ENCODE results near the gene IFNL1. TPM values are rescaled to one million over a fixed set of nuclear protein-coding genes. Genes with fewer than 3 reads are reported as not detected.

The IFNL1 gene
- polyA plus RNA-seq, 1 experiment = not detected

GRCh38 chr19:39276740-39277139, 19.5 kb upstream of the IFNL1 start:
- Histone ChIP-seq H3K4me3 (ENCODE audit: low read depth, low read length) (no peak overlapping the region), H3K27me3 (ENCODE audit: control insufficient read depth, insufficient read depth, low read length) (no peaks in the 10 kb centered on the region; the same call in 1 of the 2 replicates), H3K36me3 (ENCODE audit: control insufficient read depth, insufficient read depth, low read length) (no peaks in the 10 kb centered on the region)
- TF ChIP-seq CTCF (IDR thresholded peaks at IDR 0.05; ENCODE audit: insufficient read depth, low read depth, low read length) = no peak
- POLR2A ChIA-PET = no interaction called here
- no peak for DNase-seq (ENCODE audit: low read depth)
- CTCF ChIA-PET = no interaction called here

DNA sequence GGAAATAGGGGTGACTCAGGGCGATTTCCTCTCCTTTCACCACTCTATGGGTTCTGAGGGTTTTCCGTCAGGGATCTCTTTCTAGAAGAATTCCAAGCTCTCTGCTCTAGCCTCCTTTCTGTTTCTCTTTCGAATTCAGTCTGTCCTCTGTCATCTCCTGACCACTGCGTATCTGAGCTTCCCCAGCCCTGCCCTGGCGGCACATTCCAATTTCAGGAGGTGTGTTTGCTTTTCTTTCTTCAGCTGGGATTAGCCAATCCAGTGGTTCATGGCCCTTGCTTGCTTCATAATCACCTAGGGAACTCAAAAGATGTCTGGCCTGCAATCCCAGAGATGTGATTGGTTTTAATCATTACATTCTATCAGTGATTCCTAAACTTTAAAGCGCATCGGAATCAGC, 18.6 kb upstream of the IFNL1 start:
- POLR2A ChIA-PET = no interaction called here
- CTCF ChIA-PET = interaction anchor here (0.6 kb wide), 1 partner anchor 114 kb away, joined by 3 read pairs; no protein-coding TSS in a partner anchor

GRCh38 chr19:39282021-39282420, 14.2 kb upstream of the IFNL1 start:
- Histone ChIP-seq H3K4me3 (ENCODE audit: low read depth, low read length) (no peak overlapping the region), H3K36me3 (ENCODE audit: control insufficient read depth, insufficient read depth, low read length) (no peaks in the 10 kb centered on the region), H3K27me3 (ENCODE audit: control insufficient read depth, insufficient read depth, low read length) (no peaks in the 10 kb centered on the region; the same call in 1 of the 2 replicates)
- no peak for DNase-seq (ENCODE audit: low read depth)
- ChIA-PET POLR2A (no interaction called here), CTCF (no interaction called here)
- no peak for TF ChIP-seq CTCF (IDR thresholded peaks at IDR 0.05; ENCODE audit: insufficient read depth, low read depth, low read length)

More for the DNA sequence above, 18.6 kb upstream of the IFNL1 start:
- no peaks in the 10 kb centered on the region for H3K36me3 ChIP-seq (ENCODE audit: control insufficient read depth, insufficient read depth, low read length)
- no peak for DNase-seq (ENCODE audit: low read depth)
- H3K27me3 ChIP-seq (ENCODE audit: control insufficient read depth, insufficient read depth, low read length) = no peaks in the 10 kb centered on the region; the same call in 1 of the 2 replicates
- H3K4me3 ChIP-seq (ENCODE audit: low read depth, low read length) = no peak overlapping the region
- no peak for TF ChIP-seq CTCF (IDR thresholded peaks at IDR 0.05; ENCODE audit: insufficient read depth, low read depth, low read length)

DNA sequence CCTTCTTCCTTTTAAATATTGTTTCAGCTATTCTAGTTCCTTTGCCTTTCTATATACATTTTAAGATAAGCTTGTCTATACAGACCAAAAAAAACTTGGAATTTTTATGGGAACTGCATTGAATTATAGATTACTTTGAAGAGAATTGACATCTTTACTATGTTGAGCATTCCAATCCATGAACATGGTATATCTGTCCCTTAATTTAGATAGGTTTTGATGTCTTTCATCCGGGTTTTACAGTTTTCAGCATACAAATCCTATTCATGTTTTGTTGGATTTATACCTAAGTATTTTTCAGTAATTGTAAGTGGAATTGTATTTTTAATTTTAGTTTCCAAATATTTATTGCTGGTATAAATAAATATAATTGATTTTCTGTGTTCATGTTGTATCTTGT, 12.2 kb upstream of the IFNL1 start:
- DNase-seq (ENCODE audit: low read depth) = no peak
- CTCF ChIA-PET = no interaction called here
- POLR2A ChIA-PET = no interaction called here
- Histone ChIP-seq H3K27me3 (ENCODE audit: control insufficient read depth, insufficient read depth, low read length) (no peaks in the 10 kb centered on the region), H3K36me3 (ENCODE audit: control insufficient read depth, insufficient read depth, low read length) (no peaks in the 10 kb centered on the region), H3K4me3 (ENCODE audit: low read depth, low read length) (no peak overlapping the region)
- TF ChIP-seq CTCF (IDR thresholded peaks at IDR 0.05; ENCODE audit: insufficient read depth, low read depth, low read length) = no peak

- peaks cover 2% of the 10 kb centered on the region; the same call in 1 of the 2 replicates for H3K27me3 ChIP-seq (ENCODE audit: control insufficient read depth, insufficient read depth, low read length)
- ChIA-PET POLR2A (no interaction called here), CTCF (interaction anchor here (0.9 to 1.3 kb wide), 2 partner anchors 35 to 178 kb away, joined by 3 to 4 read pairs; no protein-coding TSS in a partner anchor)
- no peak overlapping the region for H3K4me3 ChIP-seq (ENCODE audit: low read depth, low read length)
- no peaks in the 10 kb centered on the region for H3K36me3 ChIP-seq (ENCODE audit: control insufficient read depth, insufficient read depth, low read length)
- no peak for TF ChIP-seq CTCF (IDR thresholded peaks at IDR 0.05; ENCODE audit: insufficient read depth, low read depth, low read length)
- DNase-seq (ENCODE audit: low read depth) = no peak
These were observed 2.8 kb upstream of the IFNL1 start for GRCh38 chr19:39293394-39293793.

Data from BJ (cell line).